ENCODE measurements around the gene CYP2W1. TPM values are rescaled to one million over a fixed set of nuclear protein-coding genes. Genes with fewer than 3 reads are reported as not detected.

Gene CYP2W1
- total and polyA plus RNA-seq, 10 of the 15 experiments (the other 5 are each of a cell fraction or from before 2014, with no cell fraction given): not detected

DNA sequence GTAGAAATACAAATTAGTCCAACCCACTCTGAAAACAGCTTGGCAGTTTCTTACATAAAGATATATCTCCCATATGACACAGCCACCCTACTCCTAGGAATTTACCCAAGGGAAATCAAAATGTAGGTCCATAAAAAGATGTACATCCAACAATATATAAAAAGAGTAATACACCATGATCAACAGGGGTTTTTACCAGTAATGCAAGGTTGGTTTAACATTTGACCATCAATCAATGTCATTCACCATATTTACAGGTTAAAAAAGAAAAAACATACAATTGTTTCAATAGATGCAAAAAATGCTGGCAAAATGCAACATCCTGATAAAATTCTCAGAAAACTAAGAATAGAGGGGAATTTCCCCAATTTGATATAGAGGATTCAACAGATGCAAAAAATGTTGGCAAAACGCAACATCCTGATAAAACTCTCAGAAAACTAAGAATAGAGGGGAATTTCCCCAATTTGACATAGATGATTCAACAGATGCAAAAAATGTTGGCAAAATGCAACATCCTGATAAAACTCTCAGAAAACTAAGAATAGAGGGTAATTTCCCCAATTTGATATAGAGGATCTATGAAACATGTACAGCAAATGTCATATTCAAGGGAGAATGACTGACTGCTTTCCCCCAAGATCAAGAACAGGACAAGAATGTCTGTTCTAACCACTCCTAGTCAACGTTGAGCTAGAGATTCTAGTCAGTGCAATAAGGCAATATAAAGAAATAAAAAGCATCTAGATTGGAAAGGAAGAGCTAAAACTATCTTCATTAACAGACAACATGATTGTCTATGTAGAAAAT is 42.2 kb upstream of the CYP2W1 start:
- WGBS (ENCODE audit: insufficient coverage, insufficient replicate concordance, low lambda C conversion rate, missing lambda C conversion rate): 28% methylated on average over 2 of the region's 2 CpGs
- no peak overlapping the region for H2AFZ ChIP-seq (ENCODE audit: control insufficient read depth, low read depth, low read length)
- ChIA-PET CTCF (interaction anchor here (1.2 to 2.6 kb wide), 3 partner anchors 9 to 11 kb away, joined by 3 to 8 read pairs (median 5); no protein-coding TSS in a partner anchor), RAD21 (ENCODE audit: unreplicated experiment) (interaction anchor here (0.9 to 1.5 kb wide), 3 partner anchors 12 to 18 kb away, joined by 3 read pairs; no protein-coding TSS in a partner anchor), POLR2A (no interaction called here), SMC1A (ENCODE audit: uncharacterized antibody, unreplicated experiment) (interaction anchor here (1.1 to 2.4 kb wide), 3 partner anchors 10 to 31 kb away, joined by 3 to 9 read pairs (median 4); no protein-coding TSS in a partner anchor)
- no peak overlapping the region for H3K4me3 ChIP-seq
- no peaks in the 10 kb centered on the region for H3K27me3 ChIP-seq (replicated peaks in 1 of 2; ENCODE audit: control insufficient read depth in 2 of 2, insufficient read depth in 2 of 2, low read length in 1 of 2)
- DNase-seq (ENCODE audit: low read depth, low spot score) (no peak), ATAC-seq (no peak), FAIRE-seq (peak; percentile 71)
- BruUV-seq (replicated peaks): no TSS peak
- in situ Hi-C loops (cut with MboI) (no loop called here), intact Hi-C loops (cut with micrococcal nuclease; ENCODE audit: unreplicated experiment) (no loop called here)
- peak overlapping the region; percentile 44; the same call in 1 of the 2 replicates for H3K27ac ChIP-seq (ENCODE audit: control insufficient read depth, insufficient read depth)
- H3K9me3 ChIP-seq (replicated peaks; ENCODE audit: control insufficient read depth, insufficient read depth, low read length): peaks cover 15% of the 10 kb centered on the region
- H3K4me1 ChIP-seq (ENCODE audit: control insufficient read depth, insufficient read depth, low read length): peaks cover 14% of the 10 kb centered on the region
- peaks cover 5% of the 10 kb centered on the region; the same call in 1 of the 2 replicates for H3K79me2 ChIP-seq (ENCODE audit: control insufficient read depth, insufficient read depth, low read length)
- no peaks in the 10 kb centered on the region; a peak in 1 of 4 replicates for H3K36me3 ChIP-seq (ENCODE audit: control insufficient read depth in 2 of 2, insufficient read depth in 2 of 2, low read length in 1 of 2)
- H3K9ac ChIP-seq (ENCODE audit: control insufficient read depth, insufficient read depth, low read length): no peak overlapping the region
- no peak overlapping the region for H3K4me2 ChIP-seq (ENCODE audit: control insufficient read depth, insufficient read depth)
- no peaks in the 10 kb centered on the region for H4K20me1 ChIP-seq (ENCODE audit: control insufficient read depth, insufficient read depth)
- TF ChIP-seq, protein P1, sequence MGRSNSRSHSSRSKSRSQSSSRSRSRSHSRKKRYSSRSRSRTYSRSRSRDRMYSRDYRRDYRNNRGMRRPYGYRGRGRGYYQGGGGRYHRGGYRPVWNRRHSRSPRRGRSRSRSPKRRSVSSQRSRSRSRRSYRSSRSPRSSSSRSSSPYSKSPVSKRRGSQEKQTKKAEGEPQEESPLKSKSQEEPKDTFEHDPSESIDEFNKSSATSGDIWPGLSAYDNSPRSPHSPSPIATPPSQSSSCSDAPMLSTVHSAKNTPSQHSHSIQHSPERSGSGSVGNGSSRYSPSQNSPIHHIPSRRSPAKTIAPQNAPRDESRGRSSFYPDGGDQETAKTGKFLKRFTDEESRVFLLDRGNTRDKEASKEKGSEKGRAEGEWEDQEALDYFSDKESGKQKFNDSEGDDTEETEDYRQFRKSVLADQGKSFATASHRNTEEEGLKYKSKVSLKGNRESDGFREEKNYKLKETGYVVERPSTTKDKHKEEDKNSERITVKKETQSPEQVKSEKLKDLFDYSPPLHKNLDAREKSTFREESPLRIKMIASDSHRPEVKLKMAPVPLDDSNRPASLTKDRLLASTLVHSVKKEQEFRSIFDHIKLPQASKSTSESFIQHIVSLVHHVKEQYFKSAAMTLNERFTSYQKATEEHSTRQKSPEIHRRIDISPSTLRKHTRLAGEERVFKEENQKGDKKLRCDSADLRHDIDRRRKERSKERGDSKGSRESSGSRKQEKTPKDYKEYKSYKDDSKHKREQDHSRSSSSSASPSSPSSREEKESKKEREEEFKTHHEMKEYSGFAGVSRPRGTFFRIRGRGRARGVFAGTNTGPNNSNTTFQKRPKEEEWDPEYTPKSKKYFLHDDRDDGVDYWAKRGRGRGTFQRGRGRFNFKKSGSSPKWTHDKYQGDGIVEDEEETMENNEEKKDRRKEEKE (IDR thresholded peaks at IDR 0.05): no peak
- TF ChIP-seq, protein P2, sequence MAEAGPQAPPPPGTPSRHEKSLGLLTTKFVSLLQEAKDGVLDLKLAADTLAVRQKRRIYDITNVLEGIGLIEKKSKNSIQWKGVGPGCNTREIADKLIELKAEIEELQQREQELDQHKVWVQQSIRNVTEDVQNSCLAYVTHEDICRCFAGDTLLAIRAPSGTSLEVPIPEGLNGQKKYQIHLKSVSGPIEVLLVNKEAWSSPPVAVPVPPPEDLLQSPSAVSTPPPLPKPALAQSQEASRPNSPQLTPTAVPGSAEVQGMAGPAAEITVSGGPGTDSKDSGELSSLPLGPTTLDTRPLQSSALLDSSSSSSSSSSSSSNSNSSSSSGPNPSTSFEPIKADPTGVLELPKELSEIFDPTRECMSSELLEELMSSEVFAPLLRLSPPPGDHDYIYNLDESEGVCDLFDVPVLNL (IDR thresholded peaks at IDR 0.05; ENCODE audit: low read depth, low read length): no peak
- TF ChIP-seq, protein P3, sequence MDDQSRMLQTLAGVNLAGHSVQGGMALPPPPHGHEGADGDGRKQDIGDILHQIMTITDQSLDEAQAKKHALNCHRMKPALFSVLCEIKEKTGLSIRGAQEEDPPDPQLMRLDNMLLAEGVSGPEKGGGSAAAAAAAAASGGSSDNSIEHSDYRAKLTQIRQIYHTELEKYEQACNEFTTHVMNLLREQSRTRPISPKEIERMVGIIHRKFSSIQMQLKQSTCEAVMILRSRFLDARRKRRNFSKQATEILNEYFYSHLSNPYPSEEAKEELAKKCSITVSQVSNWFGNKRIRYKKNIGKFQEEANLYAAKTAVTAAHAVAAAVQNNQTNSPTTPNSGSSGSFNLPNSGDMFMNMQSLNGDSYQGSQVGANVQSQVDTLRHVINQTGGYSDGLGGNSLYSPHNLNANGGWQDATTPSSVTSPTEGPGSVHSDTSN (IDR thresholded peaks at IDR 0.05; ENCODE audit: insufficient replicate concordance, low read depth, low read length): peak; percentile 64
- TF ChIP-seq CBFB (IDR thresholded peaks at IDR 0.05; ENCODE audit: low read depth) (no peak), CHD2 (IDR thresholded peaks at IDR 0.05; ENCODE audit: borderline replicate concordance, low read depth, low read length) (no peak), CBX5 (IDR thresholded peaks at IDR 0.05; ENCODE audit: low read depth) (no peak), NFYB (IDR thresholded peaks at IDR 0.05; ENCODE audit: insufficient read depth, low read depth, low read length) (no peak), MEF2B (IDR thresholded peaks at IDR 0.05; ENCODE audit: partially characterized antibody, poor library complexity, severe bottlenecking) (peak; percentile 17), MTA2 (IDR thresholded peaks at IDR 0.05; ENCODE audit: low read depth) (no peak)
- TF ChIP-seq, protein P4, sequence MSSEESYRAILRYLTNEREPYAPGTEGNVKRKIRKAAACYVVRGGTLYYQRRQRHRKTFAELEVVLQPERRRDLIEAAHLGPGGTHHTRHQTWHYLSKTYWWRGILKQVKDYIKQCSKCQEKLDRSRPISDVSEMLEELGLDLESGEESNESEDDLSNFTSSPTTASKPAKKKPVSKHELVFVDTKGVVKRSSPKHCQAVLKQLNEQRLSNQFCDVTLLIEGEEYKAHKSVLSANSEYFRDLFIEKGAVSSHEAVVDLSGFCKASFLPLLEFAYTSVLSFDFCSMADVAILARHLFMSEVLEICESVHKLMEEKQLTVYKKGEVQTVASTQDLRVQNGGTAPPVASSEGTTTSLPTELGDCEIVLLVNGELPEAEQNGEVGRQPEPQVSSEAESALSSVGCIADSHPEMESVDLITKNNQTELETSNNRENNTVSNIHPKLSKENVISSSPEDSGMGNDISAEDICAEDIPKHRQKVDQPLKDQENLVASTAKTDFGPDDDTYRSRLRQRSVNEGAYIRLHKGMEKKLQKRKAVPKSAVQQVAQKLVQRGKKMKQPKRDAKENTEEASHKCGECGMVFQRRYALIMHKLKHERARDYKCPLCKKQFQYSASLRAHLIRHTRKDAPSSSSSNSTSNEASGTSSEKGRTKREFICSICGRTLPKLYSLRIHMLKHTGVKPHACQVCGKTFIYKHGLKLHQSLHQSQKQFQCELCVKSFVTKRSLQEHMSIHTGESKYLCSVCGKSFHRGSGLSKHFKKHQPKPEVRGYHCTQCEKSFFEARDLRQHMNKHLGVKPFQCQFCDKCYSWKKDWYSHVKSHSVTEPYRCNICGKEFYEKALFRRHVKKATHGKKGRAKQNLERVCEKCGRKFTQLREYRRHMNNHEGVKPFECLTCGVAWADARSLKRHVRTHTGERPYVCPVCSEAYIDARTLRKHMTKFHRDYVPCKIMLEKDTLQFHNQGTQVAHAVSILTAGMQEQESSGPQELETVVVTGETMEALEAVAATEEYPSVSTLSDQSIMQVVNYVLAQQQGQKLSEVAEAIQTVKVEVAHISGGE (CRISPR knock-in tag; IDR thresholded peaks at IDR 0.05): no peak
- TF ChIP-seq, protein P5, sequence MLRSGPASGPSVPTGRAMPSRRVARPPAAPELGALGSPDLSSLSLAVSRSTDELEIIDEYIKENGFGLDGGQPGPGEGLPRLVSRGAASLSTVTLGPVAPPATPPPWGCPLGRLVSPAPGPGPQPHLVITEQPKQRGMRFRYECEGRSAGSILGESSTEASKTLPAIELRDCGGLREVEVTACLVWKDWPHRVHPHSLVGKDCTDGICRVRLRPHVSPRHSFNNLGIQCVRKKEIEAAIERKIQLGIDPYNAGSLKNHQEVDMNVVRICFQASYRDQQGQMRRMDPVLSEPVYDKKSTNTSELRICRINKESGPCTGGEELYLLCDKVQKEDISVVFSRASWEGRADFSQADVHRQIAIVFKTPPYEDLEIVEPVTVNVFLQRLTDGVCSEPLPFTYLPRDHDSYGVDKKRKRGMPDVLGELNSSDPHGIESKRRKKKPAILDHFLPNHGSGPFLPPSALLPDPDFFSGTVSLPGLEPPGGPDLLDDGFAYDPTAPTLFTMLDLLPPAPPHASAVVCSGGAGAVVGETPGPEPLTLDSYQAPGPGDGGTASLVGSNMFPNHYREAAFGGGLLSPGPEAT (IDR thresholded peaks at IDR 0.05; ENCODE audit: low read depth): peak; percentile 18; the same call in 1 of the 2 replicates
